Osteoblast (primary cell): Measurements from ENCODE around the gene POU4F1. TPM values are rescaled to one million over a fixed set of nuclear protein-coding genes. Genes with fewer than 3 reads are reported as not detected.
A peak's percentile ranks its signal among the peaks of the same experiment; 100 is the strongest.

Source experiments
- DNase-seq: peaks from one replicate; pipeline ENCODE4 v3.0.0; 2011; ENCODE audit warnings: low spot score, mixed read lengths; ENCODE audit not compliant: insufficient read length; ENCODE audit errors: missing footprints
- H2AFZ ChIP-seq: 2 replicates; pipeline ENCODE4 v1.6.0; 2011; ENCODE audit warnings: mild to moderate bottlenecking, low read length
- H3K27ac ChIP-seq: 2 replicates; pipeline ENCODE4 v1.5.1; 2011; ENCODE audit warnings: mild to moderate bottlenecking, low read depth, low read length, moderate library complexity
- H3K27me3 ChIP-seq: 2 replicates; pipeline ENCODE4 v1.6.0; 2012; ENCODE audit warnings: mild to moderate bottlenecking, control low read depth, inconsistent platforms, low read length, moderate library complexity; ENCODE audit not compliant: insufficient read depth
- H3K36me3 ChIP-seq: 2 replicates; pipeline ENCODE4 v1.5.1; 2011; ENCODE audit warnings: mild to moderate bottlenecking, low read length, control low read depth, moderate library complexity; ENCODE audit not compliant: insufficient read depth
- H3K4me1 ChIP-seq: 2 replicates; pipeline ENCODE4 v1.5.1; 2011; ENCODE audit warnings: mild to moderate bottlenecking, low read length, control low read depth, moderate library complexity; ENCODE audit not compliant: insufficient read depth
- H3K4me2 ChIP-seq: 2 replicates; pipeline ENCODE4 v1.6.0; 2011; ENCODE audit warnings: mild to moderate bottlenecking, low read length; ENCODE audit not compliant: insufficient read depth
- H3K4me3 ChIP-seq: fragments of 200-600 bp; sonication (generic); 3 replicates; pipeline ENCODE4 v1.5.1; 2012; ENCODE audit warnings: mild to moderate bottlenecking, low read length, inconsistent platforms; ENCODE audit not compliant: insufficient read depth
- H3K79me2 ChIP-seq: 2 replicates; pipeline ENCODE4 v1.6.0; 2012; ENCODE audit warnings: mild to moderate bottlenecking, low read length, control low read depth, inconsistent platforms; ENCODE audit not compliant: insufficient read depth
- H3K9me3 ChIP-seq: 2 replicates; pipeline ENCODE4 v1.5.1; 2011; ENCODE audit warnings: low read depth, low read length, control low read depth
- H4K20me1 ChIP-seq: 2 replicates; pipeline ENCODE4 v1.6.0; 2012; ENCODE audit warnings: mild to moderate bottlenecking, low read length, control low read depth; ENCODE audit not compliant: insufficient read depth
- CTCF ChIP-seq: IDR thresholded peaks from 2 replicates; pipeline ENCODE4 v1.5.1; 2011; ENCODE audit warnings: mild to moderate bottlenecking, low read depth, low read length, moderate library complexity; ENCODE audit errors: extremely low read depth
- total RNA-seq: library from RNA; depleted of rRNA; stranded (reverse); fragments of >200 nt; gene quantifications from 2 replicates; pipeline ENCODE4 v1.2.3, GENCODE V29; 2012

The POU4F1 gene
- total RNA-seq, 1 donor = not detected

- Histone ChIP-seq H3K9me3 (no peaks in the 10 kb centered on the region), H3K36me3 (no peaks in the 10 kb centered on the region), H3K79me2 (no peaks in the 10 kb centered on the region), H3K4me2 (no peak overlapping the region), H3K4me3 (no peak overlapping the region), H3K27ac (no peak overlapping the region), H2AFZ (no peak overlapping the region), H4K20me1 (no peaks in the 10 kb centered on the region), H3K4me1 (no peaks in the 10 kb centered on the region), H3K27me3 (peaks cover 95% of the 10 kb centered on the region)
- no peak for TF ChIP-seq CTCF
- peak; percentile 78 for DNase-seq
These were observed 1.3 kb downstream of the POU4F1 start for GRCh38 chr13:78601874-78602560.

- Histone ChIP-seq H3K4me2 (no peak overlapping the region), H2AFZ (no peak overlapping the region), H3K27me3 (peaks cover 95% of the 10 kb centered on the region), H3K36me3 (no peaks in the 10 kb centered on the region), H4K20me1 (no peaks in the 10 kb centered on the region), H3K4me1 (no peaks in the 10 kb centered on the region), H3K79me2 (no peaks in the 10 kb centered on the region), H3K9me3 (no peaks in the 10 kb centered on the region), H3K4me3 (no peak overlapping the region), H3K27ac (no peak overlapping the region)
- TF ChIP-seq CTCF = no peak
- peak; percentile 88 for DNase-seq
These were observed 2.1 kb downstream of the POU4F1 start for GRCh38 chr13:78601124-78601873.

GRCh38 chr13:78600280-78600883 is 3.0 kb downstream of the POU4F1 start:
- H3K9me3 ChIP-seq = no peaks in the 10 kb centered on the region
- no peak overlapping the region for H2AFZ ChIP-seq
- H3K4me3 ChIP-seq = no peak overlapping the region
- TF ChIP-seq CTCF = no peak
- no peak overlapping the region for H3K4me2 ChIP-seq
- peaks cover 95% of the 10 kb centered on the region for H3K27me3 ChIP-seq
- no peaks in the 10 kb centered on the region for H4K20me1 ChIP-seq
- H3K27ac ChIP-seq = no peak overlapping the region
- no peaks in the 10 kb centered on the region for H3K36me3 ChIP-seq
- H3K79me2 ChIP-seq = no peaks in the 10 kb centered on the region
- DNase-seq = no peak
- no peaks in the 10 kb centered on the region for H3K4me1 ChIP-seq
